Measurements from ENCODE around the gene CLOCK.

Gene CLOCK

GRCh38 chr4:55444827-55445226 is 101.9 kb downstream of the CLOCK start:
- Histone ChIP-seq H3K9ac (ENCODE audit: low read depth, low read length) (no peak overlapping the region), H3K27ac (ENCODE audit: low read depth, low read length) (no peak overlapping the region), H3K4me1 (ENCODE audit: insufficient read depth, low read length) (no peaks in the 10 kb centered on the region), H3K27me3 (ENCODE audit: insufficient read depth, low read length) (no peaks in the 10 kb centered on the region), H3K9me3 (ENCODE audit: insufficient read depth, low read depth, low read length) (no peaks in the 10 kb centered on the region), H3K4me3 (ENCODE audit: low read length) (no peak overlapping the region), H3K36me3 (ENCODE audit: insufficient read depth, low read length) (peaks cover 74% of the 10 kb centered on the region)
- no CpG with 5 or more reads among the region's 2 CpGs for WGBS

GRCh38 chr4:55442541-55442940 is 104.2 kb downstream of the CLOCK start:
- H3K27ac ChIP-seq (ENCODE audit: low read depth, low read length) = no peak overlapping the region
- no peak overlapping the region for H3K4me3 ChIP-seq (ENCODE audit: low read length)
- no peaks in the 10 kb centered on the region for H3K9me3 ChIP-seq (ENCODE audit: insufficient read depth, low read depth, low read length)
- H3K4me1 ChIP-seq (ENCODE audit: insufficient read depth, low read length) = no peaks in the 10 kb centered on the region
- H3K27me3 ChIP-seq (ENCODE audit: insufficient read depth, low read length) = no peaks in the 10 kb centered on the region
- peaks cover 64% of the 10 kb centered on the region for H3K36me3 ChIP-seq (ENCODE audit: insufficient read depth, low read length)
- WGBS = 87% methylated on average over 1 of the region's 1 CpG
- no peak overlapping the region for H3K9ac ChIP-seq (ENCODE audit: low read depth, low read length)

GRCh38 chr4:55440786-55441185 is 105.9 kb downstream of the CLOCK start:
- Histone ChIP-seq H3K27me3 (ENCODE audit: insufficient read depth, low read length) (no peaks in the 10 kb centered on the region), H3K9ac (ENCODE audit: low read depth, low read length) (no peak overlapping the region), H3K36me3 (ENCODE audit: insufficient read depth, low read length) (peaks cover 69% of the 10 kb centered on the region), H3K27ac (ENCODE audit: low read depth, low read length) (no peak overlapping the region), H3K4me3 (ENCODE audit: low read length) (no peak overlapping the region), H3K9me3 (ENCODE audit: insufficient read depth, low read depth, low read length) (no peaks in the 10 kb centered on the region), H3K4me1 (ENCODE audit: insufficient read depth, low read length) (no peaks in the 10 kb centered on the region)
- WGBS = 98% methylated on average over 2 of the region's 2 CpGs

- peaks cover 78% of the 10 kb centered on the region for H3K36me3 ChIP-seq (ENCODE audit: insufficient read depth, low read length)
Measured at GRCh38 chr4:55439023-55439422, 107.7 kb downstream of the CLOCK start.

GRCh38 chr4:55438314-55438713 is 108.4 kb downstream of the CLOCK start:
- WGBS = 92% methylated on average over 2 of the region's 2 CpGs
- Histone ChIP-seq H3K9ac (ENCODE audit: low read depth, low read length) (no peak overlapping the region), H3K4me1 (ENCODE audit: insufficient read depth, low read length) (peaks cover 3% of the 10 kb centered on the region), H3K27me3 (ENCODE audit: insufficient read depth, low read length) (no peaks in the 10 kb centered on the region), H3K27ac (ENCODE audit: low read depth, low read length) (no peak overlapping the region), H3K36me3 (ENCODE audit: insufficient read depth, low read length) (peaks cover 78% of the 10 kb centered on the region), H3K9me3 (ENCODE audit: insufficient read depth, low read depth, low read length) (no peaks in the 10 kb centered on the region), H3K4me3 (ENCODE audit: low read length) (no peak overlapping the region)

More at GRCh38 chr4:55439023-55439422, 107.7 kb downstream of the CLOCK start:
- Histone ChIP-seq H3K4me1 (ENCODE audit: insufficient read depth, low read length) (no peaks in the 10 kb centered on the region), H3K9me3 (ENCODE audit: insufficient read depth, low read depth, low read length) (no peaks in the 10 kb centered on the region), H3K27me3 (ENCODE audit: insufficient read depth, low read length) (no peaks in the 10 kb centered on the region), H3K27ac (ENCODE audit: low read depth, low read length) (no peak overlapping the region), H3K4me3 (ENCODE audit: low read length) (no peak overlapping the region), H3K9ac (ENCODE audit: low read depth, low read length) (no peak overlapping the region)

GRCh38 chr4:55437823-55438222 is 108.9 kb downstream of the CLOCK start:
- Histone ChIP-seq H3K4me1 (ENCODE audit: insufficient read depth, low read length) (peaks cover 8% of the 10 kb centered on the region), H3K36me3 (ENCODE audit: insufficient read depth, low read length) (peaks cover 79% of the 10 kb centered on the region)
- 92% methylated on average over 2 of the region's 3 CpGs for WGBS

GRCh38 chr4:55437356-55437796 is 109.3 kb downstream of the CLOCK start:
- Histone ChIP-seq H3K4me1 (ENCODE audit: insufficient read depth, low read length) (peaks cover 13% of the 10 kb centered on the region), H3K9me3 (ENCODE audit: insufficient read depth, low read depth, low read length) (no peaks in the 10 kb centered on the region), H3K27me3 (ENCODE audit: insufficient read depth, low read length) (no peaks in the 10 kb centered on the region), H3K4me3 (ENCODE audit: low read length) (no peak overlapping the region), H3K9ac (ENCODE audit: low read depth, low read length) (no peak overlapping the region), H3K36me3 (ENCODE audit: insufficient read depth, low read length) (peaks cover 79% of the 10 kb centered on the region), H3K27ac (ENCODE audit: low read depth, low read length) (no peak overlapping the region)
- WGBS = 93% methylated on average over 5 of the region's 5 CpGs

More at GRCh38 chr4:55437823-55438222, 108.9 kb downstream of the CLOCK start:
- Histone ChIP-seq H3K9me3 (ENCODE audit: insufficient read depth, low read depth, low read length) (no peaks in the 10 kb centered on the region), H3K27ac (ENCODE audit: low read depth, low read length) (no peak overlapping the region), H3K27me3 (ENCODE audit: insufficient read depth, low read length) (no peaks in the 10 kb centered on the region), H3K9ac (ENCODE audit: low read depth, low read length) (no peak overlapping the region), H3K4me3 (ENCODE audit: low read length) (no peak overlapping the region)

GRCh38 chr4:55435141-55435841 is 111.4 kb downstream of the CLOCK start:
- no peak overlapping the region for H3K9ac ChIP-seq (ENCODE audit: low read depth, low read length)
- H3K4me3 ChIP-seq (ENCODE audit: low read length) = no peak overlapping the region
- WGBS = 77% methylated on average over 3 of the region's 3 CpGs
- peaks cover 32% of the 10 kb centered on the region for H3K4me1 ChIP-seq (ENCODE audit: insufficient read depth, low read length)
- no peak overlapping the region for H3K27ac ChIP-seq (ENCODE audit: low read depth, low read length)
- H3K36me3 ChIP-seq (ENCODE audit: insufficient read depth, low read length) = peaks cover 71% of the 10 kb centered on the region
- H3K9me3 ChIP-seq (ENCODE audit: insufficient read depth, low read depth, low read length) = no peaks in the 10 kb centered on the region
- no peaks in the 10 kb centered on the region for H3K27me3 ChIP-seq (ENCODE audit: insufficient read depth, low read length)

- Histone ChIP-seq H3K9ac (ENCODE audit: low read depth, low read length) (no peak overlapping the region), H3K4me1 (ENCODE audit: insufficient read depth, low read length) (peaks cover 32% of the 10 kb centered on the region), H3K9me3 (ENCODE audit: insufficient read depth, low read depth, low read length) (no peaks in the 10 kb centered on the region), H3K36me3 (ENCODE audit: insufficient read depth, low read length) (peaks cover 83% of the 10 kb centered on the region), H3K4me3 (ENCODE audit: low read length) (no peak overlapping the region), H3K27ac (ENCODE audit: low read depth, low read length) (peak overlapping the region; percentile 55; the same call in 1 of the 2 replicates), H3K27me3 (ENCODE audit: insufficient read depth, low read length) (no peaks in the 10 kb centered on the region)
- 71% methylated on average over 6 of the region's 6 CpGs for WGBS
Measured at GRCh38 chr4:55431710-55432336, 114.9 kb downstream of the CLOCK start.

- Histone ChIP-seq H3K4me1 (ENCODE audit: insufficient read depth, low read length) (no peaks in the 10 kb centered on the region), H3K36me3 (ENCODE audit: insufficient read depth, low read length) (peaks cover 96% of the 10 kb centered on the region), H3K9me3 (ENCODE audit: insufficient read depth, low read depth, low read length) (no peaks in the 10 kb centered on the region), H3K27me3 (ENCODE audit: insufficient read depth, low read length) (no peaks in the 10 kb centered on the region), H3K9ac (ENCODE audit: low read depth, low read length) (no peak overlapping the region), H3K27ac (ENCODE audit: low read depth, low read length) (no peak overlapping the region), H3K4me3 (ENCODE audit: low read length) (no peak overlapping the region)
- 100% methylated on average over 1 of the region's 3 CpGs for WGBS
Measured at GRCh38 chr4:55424791-55425190, 121.9 kb downstream of the CLOCK start.

- H3K36me3 ChIP-seq (ENCODE audit: insufficient read depth, low read length) = peaks cover 96% of the 10 kb centered on the region
Measured at GRCh38 chr4:55416176-55416575, 130.5 kb downstream of the CLOCK start.

More at GRCh38 chr4:55416176-55416575, 130.5 kb downstream of the CLOCK start:
- H3K4me3 ChIP-seq (ENCODE audit: low read length) = no peak overlapping the region
- no peak overlapping the region for H3K27ac ChIP-seq (ENCODE audit: low read depth, low read length)
- H3K27me3 ChIP-seq (ENCODE audit: insufficient read depth, low read length) = no peaks in the 10 kb centered on the region
- 100% methylated on average over 3 of the region's 3 CpGs for WGBS
- H3K9ac ChIP-seq (ENCODE audit: low read depth, low read length) = no peak overlapping the region
- H3K4me1 ChIP-seq (ENCODE audit: insufficient read depth, low read length) = no peaks in the 10 kb centered on the region
- no peaks in the 10 kb centered on the region for H3K9me3 ChIP-seq (ENCODE audit: insufficient read depth, low read depth, low read length)

All from HUES64 (cell line).